Measurements from ENCODE around the gene TMOD1.

TMOD1 gene

DNA sequence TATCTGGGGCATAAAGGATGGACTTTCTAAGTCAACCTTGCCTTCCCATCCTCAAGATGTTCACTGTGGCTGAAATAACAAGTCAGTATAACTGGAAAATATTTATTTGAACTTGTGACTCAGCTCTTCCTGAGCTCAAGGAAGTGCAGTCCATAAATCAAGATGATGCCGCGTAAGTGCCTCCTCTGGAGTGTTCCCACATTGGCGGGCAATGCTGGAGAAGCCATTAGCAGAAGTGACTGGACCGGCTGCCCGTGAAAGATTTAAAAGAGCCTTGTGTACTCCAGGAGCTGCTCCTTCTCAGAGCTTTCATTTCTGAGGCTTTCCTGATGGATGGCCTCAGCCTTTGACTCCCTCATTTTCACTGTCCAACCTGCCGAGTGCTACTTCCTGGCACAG lies 17.4 kb downstream of the TMOD1 start:
- DNase-seq, result no peak

DNA sequence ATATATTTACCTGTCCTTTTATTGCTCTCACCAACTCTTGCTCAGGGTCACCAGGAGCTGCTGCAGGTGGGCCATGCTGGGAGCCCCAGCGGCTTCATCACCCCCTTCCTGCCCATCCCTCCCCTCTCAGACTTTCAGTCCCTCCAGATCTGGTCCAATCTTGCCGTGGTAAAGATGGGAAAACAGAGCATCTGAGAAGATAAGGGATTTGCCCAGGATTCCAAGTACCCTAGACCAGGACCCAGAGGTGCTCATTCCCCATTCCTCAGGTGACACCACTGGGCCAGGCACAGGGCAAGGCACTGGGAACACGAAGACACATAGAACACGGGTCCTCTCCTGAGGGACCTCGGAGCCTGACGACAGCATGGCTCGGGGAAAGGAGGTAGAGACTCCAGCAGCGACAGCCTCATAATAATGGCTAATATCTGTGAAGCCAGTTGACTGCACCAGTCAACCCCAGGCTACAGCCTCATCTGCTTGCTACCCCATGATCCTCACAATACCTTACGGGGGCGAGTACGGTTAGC lies 18.0 kb downstream of the TMOD1 start:
- no peak for DNase-seq

DNA sequence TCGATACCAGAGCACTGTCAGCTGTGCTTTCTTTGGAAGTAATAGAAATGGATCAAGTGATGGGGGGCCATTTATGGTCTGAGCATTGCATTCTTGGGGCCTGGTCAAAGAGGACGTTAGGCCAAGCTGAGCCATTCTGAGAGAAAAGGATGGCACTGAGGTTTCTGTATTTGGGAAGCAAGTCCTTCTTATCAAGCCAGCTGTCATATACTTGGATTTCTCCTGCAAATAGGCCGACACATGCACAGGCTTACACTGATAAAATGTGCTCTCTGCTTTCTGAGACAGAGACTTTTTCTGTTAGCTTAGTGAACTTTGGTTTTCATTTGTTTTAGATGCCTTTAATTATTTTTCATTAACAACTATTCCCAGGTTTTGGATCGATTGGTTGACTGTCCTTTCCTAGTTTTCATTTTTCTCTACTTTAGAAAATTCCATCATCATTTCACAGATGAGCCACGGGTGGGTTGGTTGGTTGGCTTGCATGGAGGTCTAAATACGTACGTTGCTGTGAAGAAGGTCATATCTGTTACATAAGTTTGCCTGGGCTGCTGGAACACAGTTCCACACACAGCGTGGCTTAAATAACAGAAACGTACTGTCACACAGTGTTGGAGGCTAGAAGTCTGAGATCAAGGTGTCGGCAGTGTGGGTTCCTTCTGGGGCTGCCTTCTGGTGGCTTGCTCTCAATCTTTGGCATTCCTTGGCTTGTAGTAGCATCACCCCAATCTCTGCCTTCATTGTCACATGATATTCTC lies 20.3 kb downstream of the TMOD1 start:
- no peak for DNase-seq

DNA sequence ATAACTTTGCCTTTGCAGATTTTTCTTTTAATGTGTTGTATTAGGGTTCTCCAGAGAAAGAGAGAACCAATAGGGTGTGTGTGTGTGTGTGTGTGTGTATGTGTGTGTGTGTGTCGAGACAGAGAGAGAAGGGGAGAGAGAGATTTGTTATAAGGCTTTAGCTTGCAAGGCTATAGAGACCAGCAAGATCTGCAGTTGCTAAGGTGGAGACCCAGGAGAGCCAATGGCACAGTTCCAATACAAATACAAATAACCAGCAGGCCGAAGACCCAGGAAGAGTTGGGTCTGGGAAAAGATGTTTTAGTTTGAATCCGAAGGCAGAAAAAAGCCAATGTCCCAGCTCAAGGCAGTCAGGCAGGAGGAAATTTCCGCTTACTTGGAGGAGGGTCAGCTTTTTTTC lies 23.0 kb downstream of the TMOD1 start:
- DNase-seq, result no peak

DNA sequence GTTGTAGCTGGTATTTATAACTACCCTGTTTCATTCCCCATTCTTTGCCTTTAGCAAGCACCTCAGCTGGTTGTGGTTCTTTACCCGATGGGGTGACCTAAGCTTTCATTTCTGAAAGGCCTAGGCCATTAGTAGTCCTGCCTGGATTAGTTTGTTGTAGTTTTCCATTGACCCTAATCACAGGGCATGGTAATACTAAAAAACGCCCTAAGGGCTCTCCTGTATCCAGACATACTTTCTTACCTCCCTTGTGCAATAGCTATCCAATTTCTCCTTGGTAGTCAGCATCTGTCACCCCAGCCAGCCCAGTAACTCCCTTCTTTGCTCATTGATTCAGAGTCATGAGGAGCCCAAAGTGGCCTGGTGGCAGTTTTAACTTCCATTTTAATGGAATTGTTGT lies 24.0 kb downstream of the TMOD1 start:
- DNase-seq, result no peak

DNA sequence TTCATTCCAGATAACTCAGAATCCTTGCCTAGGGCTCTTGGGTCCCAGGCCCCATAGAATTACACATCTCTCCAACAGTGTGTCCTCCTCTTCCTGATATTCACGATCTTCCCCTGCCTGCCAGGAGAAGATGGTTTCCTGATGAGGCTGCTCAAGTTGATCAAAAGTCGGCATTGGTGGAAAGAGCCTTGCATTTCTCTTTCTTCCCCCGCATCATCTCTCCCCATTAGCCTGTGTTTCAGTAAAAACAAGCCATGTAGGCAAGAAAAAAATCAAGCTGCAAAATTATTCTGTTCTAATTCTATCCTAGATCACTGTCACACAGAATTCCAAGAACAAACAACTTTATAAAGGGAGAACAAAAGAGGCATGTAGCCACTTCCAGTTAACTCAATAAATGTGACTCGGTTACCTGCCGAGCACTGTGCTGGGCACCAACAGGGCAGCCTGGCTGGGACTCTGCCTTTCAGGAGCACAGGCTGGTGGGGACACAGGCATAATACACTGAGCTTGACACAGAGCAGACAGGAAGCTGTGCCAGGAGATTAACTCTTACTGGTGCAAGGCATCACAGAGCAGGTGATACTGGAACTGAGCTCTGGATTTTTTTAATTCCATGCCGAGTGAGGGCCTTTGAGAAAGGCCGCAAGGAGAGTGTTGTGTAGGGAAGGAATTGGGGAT lies 25.6 kb downstream of the TMOD1 start:
- no peak for DNase-seq

DNA sequence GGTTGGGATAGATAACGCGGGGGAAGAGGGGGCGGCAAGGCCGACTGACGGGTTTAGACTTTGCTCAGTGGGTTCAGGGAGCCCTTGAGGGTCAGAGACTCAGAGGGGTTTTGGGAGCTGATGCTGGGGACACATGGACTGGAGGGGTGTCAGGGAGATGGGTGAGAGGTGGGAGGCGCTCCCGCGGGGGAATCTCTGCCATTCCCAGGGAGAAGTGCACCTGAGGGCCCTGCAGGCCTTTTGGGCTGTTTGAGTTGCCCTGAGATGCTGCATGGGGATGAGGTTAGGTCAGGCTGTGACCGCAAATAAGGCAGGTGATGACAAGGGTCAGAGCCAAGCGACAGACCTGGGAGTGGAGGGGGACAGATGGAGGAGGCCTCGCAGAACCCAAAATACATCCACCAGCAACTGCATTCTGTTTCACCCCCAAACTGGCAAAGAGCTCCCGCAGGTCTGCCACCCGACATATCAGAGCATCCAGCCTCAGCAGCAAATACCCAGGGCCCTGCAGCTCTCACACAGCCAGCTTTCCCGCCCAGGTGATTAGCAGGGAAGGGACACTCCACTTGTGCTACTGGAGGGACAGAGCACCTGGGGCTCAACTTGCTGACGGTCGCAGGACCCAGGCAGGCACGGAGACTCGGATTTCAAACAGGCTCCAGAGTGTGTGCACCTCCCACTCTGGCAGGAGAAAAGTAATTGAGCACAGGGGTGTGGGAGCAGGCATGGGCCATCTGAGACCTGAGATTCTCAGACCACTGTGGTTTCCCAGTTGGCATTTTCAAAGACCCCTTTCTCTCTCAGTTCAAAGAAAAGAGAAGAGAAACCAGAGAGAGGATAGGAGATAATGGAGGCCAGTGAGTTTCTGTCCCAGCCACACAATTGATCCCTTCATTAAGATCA lies 26.4 kb downstream of the TMOD1 start:
- no peak for DNase-seq

DNA sequence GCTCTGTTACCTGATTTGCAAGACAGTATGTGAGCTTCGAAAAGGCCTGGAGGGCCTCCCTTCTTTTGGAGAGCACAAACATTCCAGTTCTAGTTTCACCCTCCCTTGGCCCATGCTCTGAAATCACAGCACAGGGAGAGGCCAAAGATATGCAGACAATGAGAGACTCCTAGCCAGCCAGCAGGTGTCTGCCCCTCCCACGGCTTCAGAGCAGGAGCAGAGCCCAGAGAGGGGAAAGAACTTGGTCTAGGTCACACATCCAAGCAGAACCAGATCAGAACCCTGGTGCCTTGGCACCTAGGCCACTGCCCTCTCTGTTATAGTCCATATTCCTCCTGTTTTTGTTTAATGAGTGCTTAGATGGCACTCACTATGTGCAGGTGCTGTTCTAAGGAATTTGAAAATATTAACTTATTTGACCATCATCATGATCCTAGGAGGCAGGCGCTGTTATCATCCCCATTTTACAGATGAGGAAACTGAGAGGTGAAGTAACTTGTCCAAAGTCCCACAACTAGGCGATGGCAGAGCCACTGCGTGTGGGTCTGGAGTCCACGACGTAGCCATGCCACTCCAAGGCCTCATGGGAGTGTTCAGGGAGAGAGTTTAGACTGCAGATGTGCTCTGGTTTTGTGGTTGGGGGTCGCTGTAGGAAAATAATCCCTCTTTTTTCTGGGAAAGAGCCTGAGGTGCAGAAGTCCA lies 27.2 kb downstream of the TMOD1 start:
- no peak for DNase-seq

DNA sequence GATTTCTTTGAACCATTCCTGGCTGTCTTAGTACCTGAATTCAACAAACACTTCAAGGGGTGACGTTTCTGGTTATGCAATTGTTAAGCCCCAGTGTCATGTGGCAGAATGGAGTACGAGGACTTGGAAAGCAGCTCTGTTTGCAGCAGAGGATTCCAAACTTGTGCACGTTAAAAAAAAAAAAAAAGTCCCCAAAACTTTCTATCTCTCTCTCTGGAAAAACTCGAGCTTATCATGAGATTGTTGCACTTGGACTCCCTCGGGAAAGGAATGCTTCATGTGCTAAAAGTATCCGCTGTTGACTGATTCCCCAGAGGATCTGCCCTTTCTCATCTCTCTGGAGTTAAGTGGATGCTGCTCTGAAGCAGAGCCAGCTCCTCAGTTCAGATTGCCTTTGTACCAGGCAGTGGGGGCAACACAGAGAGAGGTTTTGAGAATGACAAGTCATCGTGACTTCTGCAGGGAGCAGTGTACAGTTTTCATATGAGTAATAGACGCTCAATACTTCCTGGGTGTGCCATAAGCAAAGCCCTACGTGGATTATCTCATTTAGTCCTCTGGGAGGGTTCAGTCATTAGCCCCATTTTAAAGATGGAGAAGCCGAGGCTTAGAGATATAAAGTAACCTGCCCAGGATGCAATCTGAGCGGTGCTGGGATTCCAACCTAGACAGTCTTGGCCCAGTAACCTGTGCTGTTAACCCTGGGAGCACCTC lies 28.1 kb downstream of the TMOD1 start:
- no peak for DNase-seq

DNA sequence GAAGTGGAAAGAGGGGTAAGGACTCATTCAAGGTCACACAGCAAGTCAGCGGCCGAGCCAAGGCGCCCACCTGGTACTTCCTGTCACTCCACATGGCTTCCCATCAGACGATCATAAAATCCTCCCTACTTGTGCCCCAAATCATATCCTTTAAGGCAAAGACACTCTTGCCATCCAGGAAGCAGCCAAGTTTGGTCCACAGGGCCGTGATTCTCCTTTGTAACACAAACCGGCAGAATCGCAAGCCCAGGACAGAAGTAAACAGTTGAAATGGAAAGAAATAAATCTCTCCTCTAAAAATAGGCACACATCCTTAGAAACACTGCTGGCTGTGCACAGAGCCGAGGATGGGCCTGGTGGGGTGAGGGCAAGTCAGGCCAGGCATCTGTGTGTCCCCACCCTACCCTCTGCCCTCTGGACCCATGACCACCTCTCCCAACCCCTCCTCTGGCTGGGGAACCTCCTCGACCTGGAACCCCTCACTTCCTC lies 30.5 kb downstream of the TMOD1 start:
- DNase-seq, result no peak

DNA sequence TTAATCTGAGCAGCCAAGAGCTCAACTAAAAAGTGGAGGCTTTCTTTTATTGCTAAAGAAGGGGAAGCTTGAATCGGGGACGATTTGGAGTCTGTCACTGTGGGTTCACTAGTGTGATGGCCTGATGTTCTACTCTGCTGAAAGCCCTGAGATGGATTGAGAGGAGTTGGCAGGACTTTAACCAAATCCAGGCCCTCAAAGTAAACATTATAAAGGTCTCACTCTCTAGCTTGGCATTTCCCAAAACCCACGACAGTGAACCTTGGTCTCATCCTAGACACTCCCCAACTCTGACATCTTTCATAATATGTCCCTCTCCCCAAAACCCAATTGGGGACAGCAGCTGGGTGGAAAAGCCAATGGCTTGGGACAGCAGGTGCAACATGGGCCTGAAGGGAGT lies 32.7 kb downstream of the TMOD1 start:
- no peak for DNase-seq

DNA sequence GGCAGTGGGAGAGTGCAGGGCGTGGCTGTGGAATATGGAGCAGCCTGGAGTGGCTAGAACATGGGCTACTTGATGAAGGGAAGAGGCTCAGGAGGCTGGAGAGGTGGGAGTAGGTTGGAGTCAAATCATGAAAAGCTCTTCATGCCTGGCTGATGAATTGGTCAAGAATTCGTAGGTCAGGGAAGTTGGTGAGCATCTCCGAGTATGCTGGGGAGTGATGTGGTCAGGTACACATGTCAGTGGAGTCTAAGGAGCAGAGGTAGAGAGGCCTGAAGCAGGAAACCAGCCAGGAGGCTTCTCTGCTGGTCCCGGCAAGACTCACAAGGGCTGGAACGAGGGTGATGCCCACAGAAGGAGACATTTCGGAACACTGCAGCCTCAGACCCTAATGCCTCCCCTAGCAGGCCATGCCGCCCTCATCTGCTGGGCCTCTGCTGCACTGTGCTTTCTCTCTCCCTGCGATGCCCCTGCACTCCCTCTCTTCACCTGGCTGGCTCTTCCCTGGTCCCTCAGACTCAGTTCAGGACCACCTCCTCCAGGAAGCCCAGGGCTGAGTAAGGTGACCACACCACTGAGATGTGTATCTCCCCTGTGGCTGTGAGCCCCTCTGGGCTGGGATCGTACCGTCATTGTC lies 33.6 kb downstream of the TMOD1 start:
- no peak for DNase-seq

DNA sequence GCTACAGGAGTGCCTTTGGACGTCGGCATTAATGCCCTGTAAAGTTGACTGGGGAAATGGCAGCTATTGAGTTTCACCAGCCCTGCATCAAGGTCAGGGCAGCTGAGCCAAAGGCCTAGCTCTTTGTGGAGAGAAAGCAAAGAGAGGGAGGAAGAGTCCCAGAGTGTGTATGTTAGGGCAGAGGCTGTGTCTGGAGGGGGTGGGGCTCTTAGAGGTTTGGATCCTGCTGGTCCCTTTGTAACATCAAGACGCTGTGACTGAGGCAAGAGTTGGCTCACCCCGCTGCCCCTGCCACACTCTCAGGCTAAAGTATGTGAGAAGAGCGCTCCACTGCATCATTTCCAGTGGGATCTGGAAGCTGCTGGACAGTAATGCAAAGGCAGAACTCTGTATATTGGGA lies 34.3 kb downstream of the TMOD1 start:
- DNase-seq, result no peak

DNA sequence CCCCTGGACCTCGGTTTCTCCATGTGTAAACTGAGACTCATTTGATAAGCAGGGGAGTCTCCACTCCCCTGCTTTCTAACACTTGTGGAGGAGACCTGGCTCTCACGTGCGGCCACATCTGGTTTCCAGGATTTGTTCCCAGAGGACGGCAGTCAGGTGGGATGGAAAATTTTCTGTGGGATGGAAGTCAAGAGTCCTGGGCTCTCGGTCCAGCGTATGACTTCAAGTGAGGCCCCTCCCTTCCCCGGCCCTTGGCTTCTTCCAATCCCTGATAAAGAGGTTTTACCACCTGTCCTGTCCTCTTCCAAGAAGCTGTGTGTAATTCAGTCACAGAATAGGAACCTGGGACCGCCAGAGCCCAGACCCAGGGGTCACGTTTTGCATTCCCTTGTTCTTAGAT lies 35.0 kb downstream of the TMOD1 start:
- DNase-seq, result no peak

DNA sequence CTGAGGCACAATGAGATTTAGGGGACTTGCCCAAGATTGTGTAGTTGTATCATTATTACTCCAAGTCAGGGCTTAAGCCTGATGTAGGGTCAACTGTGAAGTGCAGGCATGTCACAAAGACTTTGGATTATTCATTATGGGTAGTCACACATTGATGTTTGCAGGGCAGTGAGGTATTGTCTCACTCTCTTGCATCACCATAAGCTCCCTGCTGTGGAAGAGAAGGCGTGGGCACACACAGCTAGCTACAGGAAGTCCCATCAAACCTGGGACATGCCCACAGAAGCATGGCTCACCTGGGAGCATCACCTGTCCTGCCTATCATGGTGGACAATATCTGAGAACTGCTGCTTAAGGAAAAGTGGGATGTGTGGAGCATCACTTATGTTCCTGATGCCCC lies 42.1 kb downstream of the TMOD1 start:
- peak; percentile 83 for DNase-seq

DNA sequence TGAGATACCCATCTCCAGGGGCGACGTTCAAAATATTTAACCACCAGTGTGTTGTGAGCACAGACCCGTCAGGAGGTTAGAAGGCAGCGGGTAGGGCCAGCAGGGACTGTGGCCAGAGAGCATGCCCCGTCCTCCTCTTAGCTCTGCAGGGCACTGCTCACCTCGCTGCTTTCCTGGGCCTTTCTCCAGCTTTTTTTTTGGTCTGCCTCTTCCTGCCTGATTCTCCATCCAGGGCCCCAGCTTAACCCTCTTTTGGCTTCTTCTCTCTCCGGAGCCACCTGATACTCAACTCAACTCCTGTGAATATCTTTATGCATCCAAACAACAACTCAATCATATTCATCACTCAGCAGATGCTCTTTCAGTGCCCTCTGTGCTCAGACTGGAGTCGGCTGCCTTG lies 44.0 kb downstream of the TMOD1 start:
- DNase-seq, result no peak

DNA sequence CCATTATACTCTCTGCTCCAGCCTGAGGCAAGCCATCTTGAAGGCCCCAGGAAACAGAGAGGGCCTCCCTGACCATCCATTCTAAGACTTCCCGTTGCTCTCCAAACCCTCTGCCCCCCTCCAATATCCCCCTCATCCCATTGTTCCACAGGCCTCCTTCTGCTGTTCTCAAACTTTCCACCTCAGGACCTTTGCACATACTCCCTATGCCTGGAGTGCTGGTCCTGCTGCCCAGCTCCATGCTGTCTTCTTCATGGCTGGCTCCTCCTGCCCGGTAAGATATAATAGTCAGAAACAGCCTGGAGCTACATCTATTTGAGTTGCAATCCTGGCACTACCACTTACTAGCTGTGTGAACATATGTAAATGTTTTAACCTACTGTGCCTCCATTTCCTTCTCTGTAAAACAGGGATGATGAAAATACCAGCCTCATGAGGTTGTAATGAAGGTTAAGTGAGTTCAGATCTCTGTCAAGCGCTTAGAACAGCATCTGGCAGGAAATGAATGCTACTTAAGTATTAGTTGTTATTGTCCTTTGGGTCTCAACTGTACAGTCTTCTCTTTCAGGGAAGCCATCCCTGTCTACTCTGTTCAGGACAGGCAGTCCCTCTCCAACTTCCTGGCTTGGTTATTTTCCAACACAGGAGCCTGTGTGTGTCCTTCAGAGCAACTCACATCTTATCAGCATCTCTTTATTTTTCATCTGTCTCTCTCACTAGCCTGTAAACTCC lies 45.8 kb downstream of the TMOD1 start:
- no peak for DNase-seq

DNA sequence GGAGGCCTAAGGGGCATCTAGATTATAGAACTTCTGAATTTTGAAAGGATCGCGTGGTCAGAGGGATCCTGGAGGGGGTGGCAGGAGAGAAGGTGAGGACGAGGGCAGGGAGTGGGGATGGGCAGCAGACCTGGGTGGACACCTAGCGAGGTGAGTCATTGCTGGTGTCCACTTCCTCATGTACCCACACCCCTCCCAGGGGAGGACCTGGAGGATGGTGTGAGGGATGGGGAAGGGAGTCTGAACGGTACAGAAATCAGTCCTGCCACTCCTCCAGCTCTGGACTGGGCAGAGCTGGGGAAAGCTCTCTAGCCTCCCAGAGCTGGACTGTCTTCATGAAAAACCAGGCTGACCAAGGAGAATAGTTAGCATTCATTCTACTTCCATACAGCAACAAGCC lies 46.9 kb downstream of the TMOD1 start:
- no peak for DNase-seq

DNA sequence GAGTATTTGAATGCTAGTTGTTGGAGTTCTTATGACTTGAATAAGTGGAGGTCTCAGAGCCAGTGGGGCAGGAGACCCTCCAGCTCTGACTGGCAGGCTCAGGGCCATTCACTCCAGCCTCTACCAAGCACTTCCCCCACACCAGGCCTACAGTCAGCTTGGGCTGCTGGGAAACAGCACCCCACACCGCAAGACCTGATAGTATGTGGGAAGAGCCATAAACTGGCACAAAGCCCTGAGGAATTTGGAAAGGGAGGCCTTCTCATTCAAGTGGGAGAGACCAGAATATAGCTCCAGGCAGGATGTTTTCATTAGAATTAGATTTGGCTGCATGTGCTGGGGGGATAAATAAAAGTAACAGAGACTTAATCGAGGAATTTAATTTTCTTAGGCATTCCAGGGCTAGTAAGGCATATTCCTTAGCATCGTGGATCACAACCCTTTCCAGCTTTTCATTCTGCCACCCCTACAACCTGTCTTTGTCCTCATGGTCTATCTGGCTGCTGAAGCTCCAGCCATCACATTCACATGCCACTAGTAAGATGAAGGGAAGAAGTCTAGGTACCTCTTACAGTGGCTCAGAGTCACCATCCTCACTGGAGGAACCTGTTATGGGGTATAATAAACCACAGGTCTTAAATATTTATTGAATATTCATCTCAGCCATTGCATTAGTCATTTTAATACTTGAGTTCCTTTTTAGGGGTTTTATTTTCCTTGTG lies 47.5 kb downstream of the TMOD1 start:
- no peak for DNase-seq

DNA sequence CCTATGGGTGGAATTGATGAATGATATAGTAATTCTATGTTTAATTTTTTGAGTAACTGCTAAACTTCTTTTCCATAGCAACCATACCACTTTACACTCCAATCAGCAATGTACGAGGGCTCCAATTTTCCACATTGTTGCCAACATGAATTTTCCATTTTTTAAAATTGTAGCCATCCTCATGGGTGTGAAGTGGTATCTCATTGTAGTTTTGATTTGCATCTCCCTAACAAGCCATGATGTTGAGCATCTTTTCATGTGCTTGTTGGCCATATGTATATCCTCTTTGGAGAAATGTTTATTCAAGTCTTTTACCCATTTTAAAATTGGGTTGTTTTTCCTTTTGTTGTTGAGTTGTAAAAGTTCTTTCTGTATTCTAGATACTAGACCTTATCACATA lies 48.9 kb downstream of the TMOD1 start:
- DNase-seq, result no peak
